ENCODE data around the gene TACC2. TPM values are rescaled to one million over a fixed set of nuclear protein-coding genes. Genes with fewer than 3 reads are reported as not detected.

Gene TACC2
- total RNA-seq, 1 donor from 2014 or later, result 13.4 TPM

- no peaks in the 10 kb centered on the region for H3K27me3 ChIP-seq (ENCODE audit: control insufficient read depth, insufficient read depth, low read length)
- TF ChIP-seq CTCF (IDR thresholded peaks at IDR 0.05; ENCODE audit: insufficient read depth, low read length, severe bottlenecking), result no peak
- FAIRE-seq, result no peak
- no peak overlapping the region for H3K4me3 ChIP-seq (ENCODE audit: low read depth, low read length)
- no peak for DNase-seq (ENCODE audit: low read depth)
- peaks cover 5% of the 10 kb centered on the region for H3K36me3 ChIP-seq (ENCODE audit: control insufficient read depth, insufficient read depth, low read length)
These were observed 193.3 kb downstream of the TACC2 start for GRCh38 chr10:122182308-122182707.

- no peak for DNase-seq (ENCODE audit: low read depth)
- Histone ChIP-seq H3K36me3 (ENCODE audit: control insufficient read depth, insufficient read depth, low read length) (peaks cover 5% of the 10 kb centered on the region), H3K4me3 (ENCODE audit: low read depth, low read length) (no peak overlapping the region), H3K27me3 (ENCODE audit: control insufficient read depth, insufficient read depth, low read length) (no peaks in the 10 kb centered on the region)
- no peak for FAIRE-seq
- no peak for TF ChIP-seq CTCF (IDR thresholded peaks at IDR 0.05; ENCODE audit: insufficient read depth, low read length, severe bottlenecking)
These were observed 195.3 kb downstream of the TACC2 start for GRCh38 chr10:122184254-122184653.

GRCh38 chr10:122185643-122186042 is 196.7 kb downstream of the TACC2 start:
- no peak overlapping the region for H3K4me3 ChIP-seq (ENCODE audit: low read depth, low read length)
- TF ChIP-seq CTCF (IDR thresholded peaks at IDR 0.05; ENCODE audit: insufficient read depth, low read length, severe bottlenecking), result no peak
- no peaks in the 10 kb centered on the region for H3K27me3 ChIP-seq (ENCODE audit: control insufficient read depth, insufficient read depth, low read length)
- H3K36me3 ChIP-seq (ENCODE audit: control insufficient read depth, insufficient read depth, low read length), result peaks cover 6% of the 10 kb centered on the region
- no peak for FAIRE-seq
- DNase-seq (ENCODE audit: low read depth), result no peak

GRCh38 chr10:122186816-122187810 is 198.2 kb downstream of the TACC2 start:
- FAIRE-seq (no peak), DNase-seq (ENCODE audit: low read depth) (no peak)
- no peak overlapping the region for H3K4me3 ChIP-seq (ENCODE audit: low read depth, low read length)
- H3K27me3 ChIP-seq (ENCODE audit: control insufficient read depth, insufficient read depth, low read length), result no peaks in the 10 kb centered on the region
- peaks cover 8% of the 10 kb centered on the region for H3K36me3 ChIP-seq (ENCODE audit: control insufficient read depth, insufficient read depth, low read length)
- TF ChIP-seq CTCF (IDR thresholded peaks at IDR 0.05; ENCODE audit: insufficient read depth, low read length, severe bottlenecking), result no peak

GRCh38 chr10:122188706-122189105 is 199.7 kb downstream of the TACC2 start:
- TF ChIP-seq CTCF (IDR thresholded peaks at IDR 0.05; ENCODE audit: insufficient read depth, low read length, severe bottlenecking), result no peak
- H3K36me3 ChIP-seq (ENCODE audit: control insufficient read depth, insufficient read depth, low read length), result peaks cover 11% of the 10 kb centered on the region
- no peak for FAIRE-seq
- no peak for DNase-seq (ENCODE audit: low read depth)
- no peaks in the 10 kb centered on the region for H3K27me3 ChIP-seq (ENCODE audit: control insufficient read depth, insufficient read depth, low read length)
- no peak overlapping the region for H3K4me3 ChIP-seq (ENCODE audit: low read depth, low read length)
